Suprapubic skin (tissue), 4 donors: Measurements from ENCODE around the gene CANT1. TPM values are rescaled to one million over a fixed set of nuclear protein-coding genes. Genes with fewer than 3 reads are reported as not detected.

Experiments
- DNase-seq, 2 donors: peaks; one replicate each; pipeline ENCODE4 v3.0.0-alpha.2; 2019; ENCODE audit warnings: low spot score in 2 of 2
- H3K27ac ChIP-seq: fragments of 200-600 bp; sonication (generic); one replicate; pipeline ENCODE4 v1.5.1; 2019
- H3K27me3 ChIP-seq: fragments of 200-600 bp; sonication (generic); one replicate; pipeline ENCODE4 v1.5.1; 2019
- H3K36me3 ChIP-seq: fragments of 200-600 bp; sonication (generic); one replicate; pipeline ENCODE4 v1.5.1; 2019
- H3K4me1 ChIP-seq: fragments of 200-600 bp; sonication (generic); one replicate; pipeline ENCODE4 v1.5.1; 2019
- H3K4me3 ChIP-seq: fragments of 200-600 bp; sonication (generic); one replicate; pipeline ENCODE4 v1.5.1; 2019; ENCODE audit warnings: mild to moderate bottlenecking
- H3K9me3 ChIP-seq: fragments of 200-600 bp; sonication (generic); one replicate; pipeline ENCODE4 v1.5.1; 2019
- EP300 ChIP-seq: sonication (generic); formaldehyde crosslinking; IDR thresholded peaks from one replicate; pipeline ENCODE4 v1.6.1; 2017; ENCODE audit warnings: antibody characterized with exemption
- POLR2A ChIP-seq, 2 donors: fragments of 450-650 bp; IDR thresholded peaks; one replicate each; pipeline ENCODE4 v1.6.1; 2017; ENCODE audit warnings: antibody characterized with exemption in 2 of 2, mild to moderate bottlenecking in 2 of 2, moderate library complexity in 2 of 2
- POLR2AphosphoS5 ChIP-seq, 3 donors: sonication (generic); formaldehyde crosslinking; IDR thresholded peaks; one replicate each; pipeline ENCODE4 v1.6.1; 2017; ENCODE audit warnings: antibody characterized with exemption in 3 of 3
- WGBS: methylation state at CpG from one replicate; pipeline ENCODE4 v1.1.5; 2018; 5-methylcytosine and 5-hydroxymethylcytosine counted together
- total RNA-seq, 4 donors: library from RNA; depleted of rRNA; stranded (reverse); fragments of >200 nt; gene quantifications; one replicate each; pipeline ENCODE4 v1.1.0, GENCODE V29; 2016
- TF ChIP-seq, protein P1 (sequence below), 2 donors: fragments of 200-600 bp in 1 of 2; fragments of 450-650 bp in 1 of 2; sonication (generic) in 1 of 2; IDR thresholded peaks; one replicate each; pipeline ENCODE4 v1.5.1; 2016 to 2019; ENCODE audit warnings: antibody characterized with exemption in 2 of 2, mild to moderate bottlenecking in 1 of 2, moderate library complexity in 1 of 2

CANT1 gene
- total RNA-seq, 4 donors from 2014 or later: 21.8 to 37.4 (median 30.1) TPM

DNA sequence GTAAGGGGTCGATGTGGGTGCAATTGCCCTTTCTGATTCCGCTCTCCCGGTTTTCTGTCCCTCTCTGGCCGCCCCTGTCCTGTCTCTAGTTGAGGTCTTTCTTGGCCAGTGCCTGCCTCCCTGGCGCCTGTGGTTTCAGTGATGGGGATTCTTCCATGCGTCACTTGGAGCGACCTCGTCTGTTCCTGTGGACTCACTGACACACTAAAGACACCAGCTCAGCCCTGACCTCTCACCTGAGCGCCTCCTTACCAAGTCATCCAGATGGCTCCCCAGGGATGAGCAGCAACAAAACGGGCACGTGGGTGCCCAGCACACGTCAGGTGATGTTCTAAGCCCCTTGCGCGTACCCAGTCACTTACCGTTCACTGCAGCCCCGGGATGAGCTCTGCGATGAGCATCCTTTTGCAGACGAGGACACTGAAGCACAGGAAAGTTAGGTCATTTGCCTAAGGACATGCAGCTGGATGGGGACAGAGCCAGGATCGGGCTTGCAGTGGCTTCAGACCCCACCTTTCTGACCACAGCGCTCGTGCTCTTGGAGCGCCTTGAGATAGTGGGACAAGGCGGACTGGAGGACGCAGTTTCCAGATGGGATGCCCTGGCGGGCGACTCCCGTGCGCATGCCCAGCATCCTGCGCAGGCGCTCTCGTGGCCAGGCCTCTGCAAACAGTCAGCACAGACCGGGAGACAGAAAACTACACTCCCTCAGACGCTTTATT lies 18.4 kb downstream of the CANT1 start:
- WGBS: 93% methylated on average over 33 of the region's 33 CpGs
- H3K4me3 ChIP-seq: no peak overlapping the region
- H3K36me3 ChIP-seq: peaks cover 54% of the 10 kb centered on the region
- no peaks in the 10 kb centered on the region for H3K27me3 ChIP-seq
- H3K9me3 ChIP-seq: no peaks in the 10 kb centered on the region
- no peak overlapping the region for H3K27ac ChIP-seq
- peak in 1 of 2 donors; percentile 46 for DNase-seq
- TF ChIP-seq, protein P1, sequence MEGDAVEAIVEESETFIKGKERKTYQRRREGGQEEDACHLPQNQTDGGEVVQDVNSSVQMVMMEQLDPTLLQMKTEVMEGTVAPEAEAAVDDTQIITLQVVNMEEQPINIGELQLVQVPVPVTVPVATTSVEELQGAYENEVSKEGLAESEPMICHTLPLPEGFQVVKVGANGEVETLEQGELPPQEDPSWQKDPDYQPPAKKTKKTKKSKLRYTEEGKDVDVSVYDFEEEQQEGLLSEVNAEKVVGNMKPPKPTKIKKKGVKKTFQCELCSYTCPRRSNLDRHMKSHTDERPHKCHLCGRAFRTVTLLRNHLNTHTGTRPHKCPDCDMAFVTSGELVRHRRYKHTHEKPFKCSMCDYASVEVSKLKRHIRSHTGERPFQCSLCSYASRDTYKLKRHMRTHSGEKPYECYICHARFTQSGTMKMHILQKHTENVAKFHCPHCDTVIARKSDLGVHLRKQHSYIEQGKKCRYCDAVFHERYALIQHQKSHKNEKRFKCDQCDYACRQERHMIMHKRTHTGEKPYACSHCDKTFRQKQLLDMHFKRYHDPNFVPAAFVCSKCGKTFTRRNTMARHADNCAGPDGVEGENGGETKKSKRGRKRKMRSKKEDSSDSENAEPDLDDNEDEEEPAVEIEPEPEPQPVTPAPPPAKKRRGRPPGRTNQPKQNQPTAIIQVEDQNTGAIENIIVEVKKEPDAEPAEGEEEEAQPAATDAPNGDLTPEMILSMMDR (IDR thresholded peaks at IDR 0.05): no peak
- no peak for TF ChIP-seq POLR2A (IDR thresholded peaks at IDR 0.05)
- no peak for TF ChIP-seq EP300
- no peak for TF ChIP-seq POLR2AphosphoS5 (IDR thresholded peaks at IDR 0.05)
- H3K4me1 ChIP-seq: peaks cover 32% of the 10 kb centered on the region

DNA sequence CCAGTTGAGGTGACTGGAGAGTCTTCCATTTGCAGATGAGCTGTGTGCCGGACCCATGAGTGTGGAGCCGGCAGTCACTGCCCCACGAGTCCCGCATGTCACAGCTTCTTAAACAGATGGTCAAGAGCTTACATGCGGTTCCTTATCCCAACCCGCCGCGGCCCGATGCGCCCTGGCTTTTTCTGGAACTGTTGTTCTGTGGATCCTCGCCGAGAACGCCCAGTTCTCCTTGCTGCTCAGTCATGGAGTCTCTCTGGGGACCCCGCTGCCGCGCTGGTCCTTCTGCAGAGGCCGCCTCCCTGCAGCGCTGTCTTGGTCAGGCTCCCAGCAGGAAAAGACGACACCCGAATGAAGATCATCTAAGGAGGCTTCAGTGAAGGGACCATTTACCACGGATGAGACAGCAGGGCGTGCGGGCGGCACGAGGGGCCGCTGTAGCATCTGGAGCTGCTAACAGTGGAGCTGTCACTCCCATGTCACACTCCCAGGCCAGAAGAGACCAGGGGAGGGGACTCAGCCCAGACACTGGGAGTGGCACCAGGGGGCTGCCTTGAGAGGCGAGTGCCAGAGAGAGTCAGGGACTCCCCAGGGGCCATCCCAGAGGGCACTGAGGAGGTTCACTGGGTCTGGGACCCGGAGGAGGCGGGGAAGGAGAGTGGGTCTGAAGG lies 19.1 kb downstream of the CANT1 start:
- no peak overlapping the region for H3K27ac ChIP-seq
- TF ChIP-seq, protein P1 (IDR thresholded peaks at IDR 0.05): no peak
- no peak for TF ChIP-seq POLR2AphosphoS5 (IDR thresholded peaks at IDR 0.05)
- TF ChIP-seq POLR2A (IDR thresholded peaks at IDR 0.05): no peak
- TF ChIP-seq EP300: no peak
- H3K4me3 ChIP-seq: no peak overlapping the region
- H3K4me1 ChIP-seq: peaks cover 34% of the 10 kb centered on the region
- DNase-seq: peak; percentile 56 to 67
- H3K9me3 ChIP-seq: no peaks in the 10 kb centered on the region
- peaks cover 47% of the 10 kb centered on the region for H3K36me3 ChIP-seq
- WGBS: 93% methylated on average over 29 of the region's 29 CpGs
- no peaks in the 10 kb centered on the region for H3K27me3 ChIP-seq

DNA sequence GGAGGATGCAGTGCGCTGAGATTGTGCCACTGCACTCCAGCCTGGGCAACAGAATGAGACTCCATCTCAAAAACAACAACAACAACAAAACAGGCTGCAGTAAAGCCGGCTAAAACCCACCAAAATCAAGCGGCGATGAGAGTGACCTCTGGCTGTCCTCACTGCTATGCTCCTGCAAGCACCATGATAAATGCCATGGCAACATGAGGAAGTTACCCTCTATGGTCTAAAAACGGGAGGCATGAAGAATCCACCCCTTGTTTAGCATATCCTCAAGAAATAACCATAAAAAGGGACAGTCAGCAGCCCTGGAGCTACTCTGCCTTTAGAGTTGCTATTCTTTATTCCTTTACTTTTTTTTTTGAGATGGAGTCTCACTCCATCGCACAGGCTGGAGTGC lies 21.4 kb downstream of the CANT1 start:
- DNase-seq: no peak
- Histone ChIP-seq H3K27ac (no peak overlapping the region), H3K27me3 (no peaks in the 10 kb centered on the region), H3K9me3 (no peaks in the 10 kb centered on the region), H3K4me3 (no peak overlapping the region), H3K4me1 (peaks cover 32% of the 10 kb centered on the region), H3K36me3 (peaks cover 33% of the 10 kb centered on the region)
- TF ChIP-seq, protein P1 (IDR thresholded peaks at IDR 0.05): no peak
- TF ChIP-seq EP300 (no peak), POLR2A (IDR thresholded peaks at IDR 0.05) (no peak), POLR2AphosphoS5 (IDR thresholded peaks at IDR 0.05) (no peak)
- WGBS: 74% methylated on average over 6 of the region's 6 CpGs

DNA sequence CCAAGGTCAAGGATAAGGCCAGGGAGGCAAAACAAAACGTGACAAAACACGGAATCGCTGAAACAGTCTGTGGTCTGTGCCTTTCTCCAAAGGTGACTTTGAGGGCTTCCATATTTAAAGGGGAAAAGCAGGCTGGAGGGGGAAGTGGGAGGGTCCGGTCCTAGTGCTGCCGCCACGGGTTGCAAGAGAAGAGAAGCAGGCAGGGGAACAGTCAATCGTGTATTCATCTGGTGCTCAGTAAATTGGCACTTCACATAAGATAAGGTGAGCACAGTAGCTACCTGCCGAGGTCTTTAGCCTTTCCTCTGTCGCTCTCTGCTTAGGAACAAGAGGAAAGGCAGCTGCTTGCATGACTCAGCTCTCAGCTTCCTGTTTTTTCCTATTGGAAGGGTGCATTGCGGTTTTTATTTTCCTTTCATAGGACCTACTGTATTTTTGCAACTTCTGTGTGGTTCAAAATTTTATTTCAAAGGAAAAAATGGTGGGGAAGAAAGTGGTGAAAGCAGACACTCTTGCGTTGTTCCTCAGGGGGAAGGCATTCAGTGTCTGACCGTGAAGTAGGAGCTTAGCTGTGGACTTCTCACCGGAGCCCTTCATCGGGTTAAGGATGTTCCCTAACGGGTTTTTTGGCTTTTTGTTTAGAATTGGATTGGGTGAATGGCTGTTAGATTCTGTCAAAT lies 22.8 kb downstream of the CANT1 start:
- H3K4me3 ChIP-seq: peak overlapping the region; percentile 32
- DNase-seq: no peak
- H3K4me1 ChIP-seq: peaks cover 29% of the 10 kb centered on the region
- TF ChIP-seq POLR2AphosphoS5 (IDR thresholded peaks at IDR 0.05): no peak
- no peak for TF ChIP-seq POLR2A (IDR thresholded peaks at IDR 0.05)
- TF ChIP-seq, protein P1 (IDR thresholded peaks at IDR 0.05): no peak
- TF ChIP-seq EP300: no peak
- no peaks in the 10 kb centered on the region for H3K27me3 ChIP-seq
- H3K36me3 ChIP-seq: peaks cover 20% of the 10 kb centered on the region
- no peaks in the 10 kb centered on the region for H3K9me3 ChIP-seq
- peak overlapping the region; percentile 52 for H3K27ac ChIP-seq
- WGBS: 6% methylated on average over 15 of the region's 15 CpGs
